ENCODE measurements around the gene ATRN. TPM values are rescaled to one million over a fixed set of nuclear protein-coding genes. Genes with fewer than 3 reads are reported as not detected.

ATRN gene
- total and polyA plus RNA-seq, 2 of the 8 experiments (the other 6 are each of a cell fraction or from before 2014, with no cell fraction given) = 12.0 to 17.4 TPM

DNA sequence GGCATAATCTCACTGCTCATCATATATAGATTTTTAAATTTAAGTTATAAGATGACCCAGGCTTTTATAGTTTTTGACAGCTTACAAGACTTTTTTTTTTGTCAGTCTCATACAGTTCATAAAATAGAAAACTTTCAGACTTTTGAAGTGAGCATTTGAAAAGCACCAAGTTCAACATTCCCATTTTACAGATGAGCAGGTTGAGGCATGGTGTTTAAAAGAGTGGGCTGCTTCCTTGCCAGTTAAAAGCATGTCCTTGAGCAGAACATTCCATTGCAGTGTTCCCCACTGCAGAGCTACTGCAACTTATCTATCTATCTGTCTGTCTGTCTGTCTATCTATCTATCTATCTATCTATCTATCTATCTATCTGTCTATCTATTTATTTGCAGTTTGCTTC lies 105.5 kb downstream of the ATRN start (continued):
- no peak for TF ChIP-seq TEAD4 (IDR thresholded peaks at IDR 0.05; ENCODE audit: low read depth, low read length)
- TF ChIP-seq HDAC2 (IDR thresholded peaks at IDR 0.05; ENCODE audit: borderline replicate concordance in 1 of 2, low read depth in 2 of 2, low read length in 2 of 2) = no peak
- no peak for TF ChIP-seq KDM4A (IDR thresholded peaks at IDR 0.05; ENCODE audit: low read depth, low read length, severe bottlenecking)
- TF ChIP-seq SUZ12 (IDR thresholded peaks at IDR 0.05; ENCODE audit: low read length) = no peak
- TF ChIP-seq, protein P1, sequence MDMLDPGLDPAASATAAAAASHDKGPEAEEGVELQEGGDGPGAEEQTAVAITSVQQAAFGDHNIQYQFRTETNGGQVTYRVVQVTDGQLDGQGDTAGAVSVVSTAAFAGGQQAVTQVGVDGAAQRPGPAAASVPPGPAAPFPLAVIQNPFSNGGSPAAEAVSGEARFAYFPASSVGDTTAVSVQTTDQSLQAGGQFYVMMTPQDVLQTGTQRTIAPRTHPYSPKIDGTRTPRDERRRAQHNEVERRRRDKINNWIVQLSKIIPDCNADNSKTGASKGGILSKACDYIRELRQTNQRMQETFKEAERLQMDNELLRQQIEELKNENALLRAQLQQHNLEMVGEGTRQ (IDR thresholded peaks at IDR 0.05; ENCODE audit: low read length) = no peak

Measured in H1 (cell line).